Fibroblast of upper back skin (primary cell): ENCODE results near the gene DAGLA.
A peak's percentile ranks its signal among the peaks of the same experiment; 100 is the strongest.

Source experiments
- DNase-seq: peaks from one replicate; pipeline ENCODE4 v3.0.0-alpha.2; 2013

DAGLA gene

GRCh38 chr11:61750631-61751273 is 70.6 kb downstream of the DAGLA start:
- DNase-seq = no peak

- DNase-seq = no peak
Observed at GRCh38 chr11:61751384-61751783, 71.2 kb downstream of the DAGLA start.

DNA sequence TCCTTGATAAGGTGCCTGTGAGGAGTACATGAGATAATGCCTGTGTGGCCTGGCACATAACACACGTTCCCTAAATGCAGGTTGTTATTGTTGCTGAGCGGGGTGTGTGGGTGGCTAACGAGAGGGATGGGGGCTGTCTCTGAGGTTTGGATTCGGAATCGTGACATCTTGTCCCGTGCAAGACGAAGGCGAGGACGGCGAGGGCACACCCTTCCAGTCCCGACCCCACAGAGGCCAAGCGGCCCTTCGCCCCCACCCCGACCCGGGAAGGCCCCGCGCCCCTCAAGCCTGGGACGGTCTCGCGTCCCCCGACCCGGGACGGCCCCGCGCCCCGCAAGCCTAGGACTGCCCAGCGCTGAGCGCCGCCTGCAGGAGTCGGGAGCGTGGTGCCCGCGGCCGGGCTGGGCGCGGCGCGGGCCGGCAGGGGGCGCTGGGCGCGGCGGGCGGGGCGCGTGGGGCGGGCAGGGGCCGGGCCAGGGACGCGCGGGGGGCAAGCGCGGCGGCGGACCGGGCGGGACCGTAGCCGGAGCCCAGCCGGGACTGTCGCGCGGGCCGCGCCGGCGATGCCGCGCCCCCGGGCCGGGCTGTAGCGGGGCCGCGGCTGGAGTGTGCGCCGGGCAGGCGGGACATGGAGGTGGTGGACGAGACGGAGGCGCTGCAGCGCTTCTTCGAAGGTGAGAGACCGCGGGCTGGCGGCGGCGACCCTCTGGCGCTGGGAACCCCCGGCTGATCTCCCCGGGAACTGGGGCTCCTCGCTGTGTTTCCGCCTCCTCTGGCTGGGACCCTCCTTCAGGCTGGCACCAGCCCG is 72.1 kb downstream of the DAGLA start, which contains the start of gene MYRF:
Gene MYRF, plus strand, starts transcription at position 520 of the 808 bp plus-strand sequence. Its CDS starts 109 bp downstream, at position 629.
- DNase-seq = peak; percentile 37

DNA sequence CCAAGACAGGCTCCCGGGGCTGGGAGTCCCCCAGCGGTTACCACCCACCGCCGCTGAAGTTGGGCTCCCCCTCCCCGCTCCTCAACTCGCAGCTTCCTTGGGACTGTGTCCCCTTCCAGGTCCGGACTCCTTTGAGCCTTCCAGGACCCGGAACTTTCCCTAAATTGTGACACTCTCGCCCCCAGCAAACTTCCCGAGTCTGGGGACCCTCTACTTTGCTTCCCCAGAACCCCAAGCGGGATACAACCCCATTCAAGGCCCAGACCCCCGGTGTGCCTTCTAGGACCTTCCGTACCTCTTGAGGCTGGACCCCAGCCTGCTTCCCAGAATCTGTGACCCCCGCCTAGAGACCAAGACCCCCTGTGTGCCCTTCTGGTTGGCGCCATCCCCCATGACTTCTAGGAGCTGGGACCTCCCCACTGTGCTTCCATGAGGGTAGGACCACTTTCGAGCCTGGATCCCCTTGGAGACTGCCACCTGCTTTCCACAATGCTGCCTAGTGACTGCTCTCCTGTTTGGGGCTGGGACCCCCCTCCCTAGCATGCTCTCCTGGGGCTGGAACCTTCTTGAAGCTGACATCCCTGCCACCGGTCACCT is 72.8 kb downstream of the DAGLA start:
- no peak for DNase-seq

- DNase-seq = no peak
Observed at GRCh38 chr11:61753672-61754071, 73.5 kb downstream of the DAGLA start.

- peak; percentile 49 for DNase-seq
Observed at GRCh38 chr11:61754534-61755482, 74.6 kb downstream of the DAGLA start.

DNA sequence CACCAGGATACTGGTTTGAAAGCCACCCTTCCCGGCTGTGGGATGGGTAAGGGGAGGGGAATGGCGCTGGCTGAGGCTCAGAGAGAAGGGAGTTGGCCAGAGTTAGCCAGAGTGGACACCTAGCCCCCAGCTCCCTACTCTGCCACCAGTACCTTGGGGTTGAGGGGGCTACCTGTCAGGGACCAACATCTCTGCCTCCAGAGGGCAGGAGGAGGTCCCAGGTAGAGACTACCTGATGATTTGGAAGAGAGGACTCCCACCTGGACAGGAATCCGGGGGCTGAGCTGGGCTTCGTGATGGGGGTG is 75.9 kb downstream of the DAGLA start:
- no peak for DNase-seq

- DNase-seq = peak; percentile 64
Observed at GRCh38 chr11:61756452-61757212, 76.4 kb downstream of the DAGLA start.

DNA sequence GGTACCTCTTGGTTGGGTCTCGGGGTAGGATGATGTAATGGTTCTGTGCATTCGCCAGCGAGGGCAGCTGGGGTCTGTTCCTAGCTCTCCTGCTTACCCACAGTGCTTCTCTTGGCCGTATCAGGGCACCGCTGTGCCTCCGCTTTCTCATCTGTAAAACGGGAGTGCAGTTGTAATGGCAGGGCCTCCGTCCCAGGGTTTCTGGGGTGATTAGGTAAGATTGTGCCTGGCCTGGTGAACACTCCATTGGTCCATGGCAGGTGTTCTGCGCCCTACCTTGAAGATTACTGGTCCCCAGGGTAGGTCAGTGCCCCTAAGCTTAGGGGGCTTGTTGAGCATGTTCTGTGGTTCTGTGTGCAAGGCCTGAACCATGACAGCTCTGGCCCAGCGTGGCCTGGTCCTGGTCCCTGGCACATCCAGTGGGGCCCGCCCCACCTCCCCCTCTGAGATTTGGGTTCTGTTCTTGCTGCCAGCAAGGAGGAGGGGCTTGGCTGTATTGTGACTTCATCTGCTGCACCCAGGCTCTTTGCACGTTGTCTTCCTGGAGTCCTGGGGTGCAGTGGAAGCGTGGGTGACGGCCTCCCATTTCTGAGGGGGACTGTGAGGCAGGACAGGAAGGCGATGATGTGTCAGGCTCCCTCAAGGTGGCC is 77.1 kb downstream of the DAGLA start:
- no peak for DNase-seq

GRCh38 chr11:61760946-61761345 is 80.8 kb downstream of the DAGLA start:
- DNase-seq = no peak

GRCh38 chr11:61761440-61762222 is 81.4 kb downstream of the DAGLA start:
- no peak for DNase-seq

- DNase-seq = no peak
Observed at GRCh38 chr11:61762223-61762615, 82.0 kb downstream of the DAGLA start.

- DNase-seq = peak; percentile 51
Observed at GRCh38 chr11:61762798-61763197, 82.6 kb downstream of the DAGLA start.

DNA sequence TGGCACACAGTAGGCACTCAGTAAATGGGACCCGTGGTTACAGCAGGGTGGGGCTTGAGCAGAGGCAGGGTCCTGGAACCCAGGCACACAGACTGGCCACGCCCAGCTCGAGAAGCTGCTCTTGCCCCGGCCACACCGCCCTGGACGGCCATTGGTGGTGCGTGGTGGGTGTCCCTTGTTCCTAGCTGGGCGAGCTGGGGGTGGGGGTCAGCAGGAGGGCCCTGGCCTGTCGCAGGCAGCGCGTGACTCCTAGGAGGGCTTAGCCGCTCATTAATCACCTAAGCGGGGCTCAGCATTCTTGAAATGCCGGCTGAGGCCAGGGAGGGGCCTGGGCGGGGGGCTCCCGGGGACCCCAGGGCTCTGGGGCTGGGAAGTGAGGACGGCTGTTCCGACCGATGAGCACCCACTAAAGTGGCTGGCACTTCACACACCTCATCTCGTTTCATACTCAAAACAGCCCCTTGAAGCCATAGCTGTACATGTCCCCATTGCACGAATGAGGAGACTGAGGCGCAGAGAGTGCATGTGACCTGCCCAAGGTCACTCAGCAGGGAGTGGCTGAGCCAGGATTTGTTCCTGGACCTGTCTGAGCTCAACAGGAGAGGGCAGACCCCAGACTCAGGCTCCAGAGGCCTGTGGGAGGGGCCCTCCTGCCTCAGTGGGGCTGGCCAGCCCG is 83.9 kb downstream of the DAGLA start:
- DNase-seq = no peak

DNA sequence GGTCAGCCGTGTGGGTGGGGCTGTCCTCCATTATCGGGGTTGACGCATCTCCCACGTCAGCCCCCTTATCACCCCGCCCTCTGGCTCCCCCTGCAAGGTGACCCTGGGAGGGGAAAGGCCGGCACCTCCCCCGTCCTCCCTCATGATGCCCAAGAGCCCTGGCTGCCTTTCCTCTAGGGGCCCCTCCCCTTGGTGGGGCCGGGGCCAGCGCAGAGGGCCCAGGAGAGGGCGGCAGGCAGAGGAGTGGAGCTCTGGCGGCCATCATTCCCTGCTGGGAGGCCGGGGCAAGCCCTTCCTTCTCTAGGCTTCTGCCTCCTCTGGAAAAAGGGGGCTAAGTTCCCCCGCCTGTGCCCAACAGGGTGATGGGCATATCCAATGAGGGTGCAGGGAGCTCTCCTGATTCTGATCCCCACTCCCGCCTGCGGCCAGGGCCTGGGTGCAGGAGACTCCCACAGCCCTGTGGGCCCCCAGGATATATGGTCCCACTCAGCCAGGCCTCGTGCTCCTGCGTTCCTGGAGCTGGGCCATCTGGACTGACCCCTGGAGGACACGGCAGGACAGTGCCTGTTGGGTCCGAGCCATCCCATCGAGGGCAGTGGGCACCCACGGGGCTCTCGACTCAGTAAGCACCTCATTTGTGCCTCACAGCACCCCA is 84.5 kb downstream of the DAGLA start:
- DNase-seq = no peak

GRCh38 chr11:61765550-61766253 is 85.5 kb downstream of the DAGLA start:
- no peak for DNase-seq

- peak; percentile 41 for DNase-seq
Observed at GRCh38 chr11:61766353-61766841, 86.2 kb downstream of the DAGLA start.

DNA sequence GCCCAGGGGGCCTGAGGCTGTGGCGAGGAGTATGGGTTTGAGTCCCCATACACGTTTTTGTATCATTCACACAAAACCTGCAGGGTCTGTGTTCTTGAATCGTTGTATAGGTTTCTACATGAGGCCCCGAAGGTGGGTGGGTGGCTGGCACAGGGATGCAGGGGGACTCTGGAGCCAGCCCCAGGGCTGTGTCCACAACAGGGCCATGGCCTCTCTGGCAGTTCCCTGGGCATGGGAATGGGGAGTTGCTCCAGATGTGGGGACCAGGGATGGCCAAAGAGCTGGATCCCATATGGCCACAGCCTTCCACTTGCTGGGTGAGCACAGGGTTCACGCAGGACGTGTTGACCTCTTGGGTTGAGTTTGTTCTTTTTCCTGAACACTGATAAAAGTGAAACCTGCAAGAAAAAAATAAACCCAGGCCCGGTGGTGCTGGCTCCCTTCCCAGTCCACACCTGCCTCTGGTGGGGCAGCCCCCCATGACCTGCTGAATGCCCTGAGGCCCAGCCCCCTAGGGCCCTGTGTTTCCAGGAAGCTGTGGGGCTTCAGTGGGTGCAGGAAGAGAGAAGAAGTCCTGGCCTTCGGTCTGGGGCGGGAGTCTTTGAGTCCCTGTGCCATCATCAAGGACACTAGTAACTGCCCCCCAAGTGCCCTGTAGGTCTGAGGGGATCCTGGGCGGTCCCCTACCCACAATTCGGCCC is 88.3 kb downstream of the DAGLA start:
- DNase-seq = no peak
